Transverse colon (tissue), 4 donors: Measurements from ENCODE around the gene FILIP1L. TPM values are rescaled to one million over a fixed set of nuclear protein-coding genes. Genes with fewer than 3 reads are reported as not detected.
A peak's percentile ranks its signal among the peaks of the same experiment; 100 is the strongest.

Experiments used
- DNase-seq: peaks from one replicate; pipeline ENCODE4 v3.0.0-alpha.2; 2019
- H3K27ac ChIP-seq, 4 donors: fragments of 200-600 bp; sonication (generic); 2 replicates each; pipeline ENCODE4 v1.5.1; 2016 to 2018; ENCODE audit warnings: inconsistent platforms in 4 of 4
- H3K27me3 ChIP-seq: fragments of 200-600 bp; sonication (generic); 2 replicates; pipeline ENCODE4 v1.5.1; 2017; ENCODE audit warnings: inconsistent platforms
- H3K36me3 ChIP-seq, 4 donors: fragments of 200-600 bp; sonication (generic); 2 replicates each; pipeline ENCODE4 v1.5.1; 2017 to 2019; ENCODE audit warnings: inconsistent platforms in 4 of 4
- H3K4me1 ChIP-seq, 4 donors: fragments of 200-600 bp; sonication (generic); 2 replicates each; pipeline ENCODE4 v1.5.1; 2017 to 2020; ENCODE audit warnings: inconsistent platforms in 4 of 4
- H3K4me3 ChIP-seq, 4 donors: fragments of 200-600 bp; sonication (generic); 1 replicate in 1 of 4; 2 replicates in 3 of 4; pipeline versions ENCODE4 v1.5.1 to v1.6.1; 2017 to 2019; ENCODE audit warnings: inconsistent platforms in 4 of 4
- H3K9me3 ChIP-seq, 2 donors: fragments of 200-600 bp; sonication (generic); 2 replicates each; pipeline ENCODE4 v1.5.1; 2017 to 2019; ENCODE audit warnings: inconsistent platforms in 2 of 2
- EP300 ChIP-seq: sonication (generic); formaldehyde crosslinking; IDR thresholded peaks from one replicate; pipeline ENCODE4 v1.6.1; 2017; ENCODE audit warnings: antibody characterized with exemption, low read depth
- POLR2A ChIP-seq: fragments of 450-650 bp; IDR thresholded peaks from one replicate; pipeline ENCODE4 v1.6.1; 2016; ENCODE audit warnings: antibody characterized with exemption, mild to moderate bottlenecking, moderate library complexity
- POLR2AphosphoS5 ChIP-seq, 3 donors: sonication (generic); formaldehyde crosslinking; IDR thresholded peaks; one replicate each; pipeline ENCODE4 v1.6.1; 2016; ENCODE audit warnings: antibody characterized with exemption in 3 of 3
- WGBS, 2 donors: methylation state at CpG; one replicate each; pipeline ENCODE4 v1.1.5; 2018; ENCODE audit warnings: low coverage in 1 of 2; 5-methylcytosine and 5-hydroxymethylcytosine counted together
- in situ Hi-C, 4 donors: fragments of 200-750 bp; cut with MboI; loops; one replicate each; pipeline versions ENCODE4 v1.15.0 to v1.15.1; 2017; ENCODE audit warnings: low sequenced_read_pairs in 3 of 4, low pct_ligation_motif_present in 1 of 4, low pct_unique_long_range_greater_than_20kb in 1 of 4
- intact Hi-C: fragments of 100-400 bp; cut with DNase I; formaldehyde crosslinking; loops from one replicate; pipeline ENCODE4 v1.15.1; 2023; ENCODE audit warnings: low total_unique reads
- total RNA-seq, 4 donors: library from RNA; depleted of rRNA; stranded (reverse); fragments of >200 nt; gene quantifications; one replicate each; pipeline ENCODE4 v1.1.0, GENCODE V29; 2016
- TF ChIP-seq, protein P1 (sequence below), 5 experiments: fragments of 200-600 bp in 3 of 5; fragments of 450-650 bp in 2 of 5; sonication (generic) in 3 of 5; IDR thresholded peaks; 1 replicate in 2 of 5; 2 replicates in 3 of 5; pipeline ENCODE4 v1.5.1; 2016 to 2017; ENCODE audit warnings: antibody characterized with exemption in 5 of 5, inconsistent platforms in 3 of 5, mild to moderate bottlenecking in 2 of 5, moderate library complexity in 1 of 5

Gene FILIP1L
- total RNA-seq, 4 donors from 2014 or later, result 12.3 to 38.2 (median 26.9) TPM

- intact Hi-C loops (no loop called here), in situ Hi-C loops (no loop called here)
- 44 to 46% methylated on average over 7 of the region's 7 CpGs for WGBS, 2 donors
- H3K4me3 ChIP-seq, result no peak overlapping the region
- H3K4me1 ChIP-seq, result peaks cover 17 to 46% (median 29%) of the 10 kb centered on the region in 4 donors
- H3K27me3 ChIP-seq, result no peaks in the 10 kb centered on the region
- no peak for TF ChIP-seq POLR2AphosphoS5 (IDR thresholded peaks at IDR 0.05)
- TF ChIP-seq EP300, result no peak
- TF ChIP-seq POLR2A, result no peak
- TF ChIP-seq, protein P1, sequence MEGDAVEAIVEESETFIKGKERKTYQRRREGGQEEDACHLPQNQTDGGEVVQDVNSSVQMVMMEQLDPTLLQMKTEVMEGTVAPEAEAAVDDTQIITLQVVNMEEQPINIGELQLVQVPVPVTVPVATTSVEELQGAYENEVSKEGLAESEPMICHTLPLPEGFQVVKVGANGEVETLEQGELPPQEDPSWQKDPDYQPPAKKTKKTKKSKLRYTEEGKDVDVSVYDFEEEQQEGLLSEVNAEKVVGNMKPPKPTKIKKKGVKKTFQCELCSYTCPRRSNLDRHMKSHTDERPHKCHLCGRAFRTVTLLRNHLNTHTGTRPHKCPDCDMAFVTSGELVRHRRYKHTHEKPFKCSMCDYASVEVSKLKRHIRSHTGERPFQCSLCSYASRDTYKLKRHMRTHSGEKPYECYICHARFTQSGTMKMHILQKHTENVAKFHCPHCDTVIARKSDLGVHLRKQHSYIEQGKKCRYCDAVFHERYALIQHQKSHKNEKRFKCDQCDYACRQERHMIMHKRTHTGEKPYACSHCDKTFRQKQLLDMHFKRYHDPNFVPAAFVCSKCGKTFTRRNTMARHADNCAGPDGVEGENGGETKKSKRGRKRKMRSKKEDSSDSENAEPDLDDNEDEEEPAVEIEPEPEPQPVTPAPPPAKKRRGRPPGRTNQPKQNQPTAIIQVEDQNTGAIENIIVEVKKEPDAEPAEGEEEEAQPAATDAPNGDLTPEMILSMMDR (IDR thresholded peaks at IDR 0.05), result no peak
- H3K27ac ChIP-seq, result peak overlapping the region; percentile 49 to 74 (median 72)
- H3K36me3 ChIP-seq, result no peaks in the 10 kb centered on the region
- H3K9me3 ChIP-seq, result no peaks in the 10 kb centered on the region
- no peak for DNase-seq
Observed at GRCh38 chr3:100076731-100077529, 37.4 kb downstream of the FILIP1L start.

DNA sequence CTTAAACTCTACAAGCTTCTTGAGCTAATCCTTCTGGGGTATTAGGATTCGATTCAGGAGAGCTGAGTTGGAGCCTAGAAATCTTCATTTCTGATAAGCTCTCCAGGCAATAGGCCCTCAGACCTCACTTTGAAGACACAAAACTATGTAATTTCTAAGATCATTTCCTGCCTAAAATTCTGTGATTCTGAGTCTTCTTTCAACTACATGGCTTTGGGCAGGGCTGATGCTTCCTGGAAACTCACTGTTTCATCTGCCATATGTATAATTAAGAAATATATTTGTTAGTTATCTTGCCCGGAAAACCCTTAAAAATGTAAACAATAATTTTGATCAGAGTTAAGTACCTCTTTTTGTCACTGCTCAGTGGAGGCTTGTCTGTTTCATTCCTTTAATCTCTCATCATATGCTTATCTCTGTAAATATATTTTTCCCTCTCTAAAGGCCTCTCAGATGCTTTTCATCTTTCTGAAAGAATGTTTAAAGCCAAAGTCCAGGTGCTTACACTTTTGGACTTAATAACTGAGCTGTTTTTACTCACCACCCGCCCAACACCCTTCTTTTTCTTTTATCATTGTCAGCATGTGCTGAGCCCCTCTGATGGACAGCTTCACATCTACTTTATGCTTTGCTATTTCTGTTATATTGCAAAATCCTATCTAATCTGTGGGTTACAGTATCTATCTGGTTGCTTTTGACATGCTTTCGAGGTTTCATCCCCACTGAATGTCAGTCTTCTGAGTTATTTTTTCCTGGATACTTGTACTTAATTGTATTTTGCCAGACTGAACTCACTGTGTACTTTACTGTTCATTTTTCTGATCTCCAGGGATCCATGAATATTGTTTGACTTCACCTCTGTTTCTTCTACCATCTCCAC is 38.2 kb downstream of the FILIP1L start:
- in situ Hi-C loops, result no loop called here
- 36 to 58% methylated on average over 4 of the region's 4 CpGs for WGBS, 2 donors

DNA sequence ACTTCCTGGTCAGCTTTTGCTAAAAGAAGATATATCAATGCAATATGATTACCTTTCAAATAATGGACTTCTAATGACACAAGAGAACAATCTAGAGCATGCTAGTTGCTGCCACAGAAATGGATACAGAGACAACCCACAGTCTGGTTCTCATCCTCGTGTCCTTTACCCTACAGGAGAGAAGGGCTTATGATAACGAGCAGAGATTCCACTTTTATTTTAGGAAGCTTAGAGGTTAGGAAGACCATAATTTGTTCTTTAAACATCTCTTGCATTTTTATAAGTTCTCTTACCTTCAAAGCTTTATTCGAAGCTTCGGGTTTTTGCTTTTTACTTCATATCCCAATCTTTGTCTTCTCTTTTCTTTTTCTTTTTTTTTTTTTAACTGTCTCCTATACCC is 39.1 kb downstream of the FILIP1L start:
- WGBS, 2 donors, result 80 to 88% methylated on average over 4 of the region's 4 CpGs
- Histone ChIP-seq H3K9me3 (no peaks in the 10 kb centered on the region), H3K4me3 (no peak overlapping the region), H3K27me3 (no peaks in the 10 kb centered on the region), H3K4me1 (peaks cover 17 to 46% (median 29%) of the 10 kb centered on the region in 4 donors), H3K36me3 (no peaks in the 10 kb centered on the region), H3K27ac (peak overlapping the region; percentile 66 to 74 (median 72))
- TF ChIP-seq POLR2AphosphoS5 (IDR thresholded peaks at IDR 0.05) (no peak), EP300 (no peak), POLR2A (no peak)
- TF ChIP-seq, protein P1 (IDR thresholded peaks at IDR 0.05), result no peak
- intact Hi-C loops, result no loop called here
- in situ Hi-C loops, result no loop called here
- no peak for DNase-seq

More for the DNA sequence above, 38.2 kb downstream of the FILIP1L start:
- H3K36me3 ChIP-seq, result no peaks in the 10 kb centered on the region
- TF ChIP-seq POLR2A (no peak), EP300 (no peak), POLR2AphosphoS5 (IDR thresholded peaks at IDR 0.05) (no peak)
- TF ChIP-seq, protein P1 (IDR thresholded peaks at IDR 0.05), result no peak
- peak overlapping the region; percentile 49 to 74 (median 72) for H3K27ac ChIP-seq
- H3K4me1 ChIP-seq, result peaks cover 17 to 46% (median 29%) of the 10 kb centered on the region in 4 donors
- intact Hi-C loops, result no loop called here
- H3K9me3 ChIP-seq, result no peaks in the 10 kb centered on the region
- H3K4me3 ChIP-seq, result no peak overlapping the region
- H3K27me3 ChIP-seq, result no peaks in the 10 kb centered on the region
- no peak for DNase-seq
